ENCODE results near the gene KCNN4.

Gene KCNN4

GRCh38 chr19:43719378-43719868 is 61.4 kb downstream of the KCNN4 start:
- ChIA-PET CTCF (interaction anchor here (0.6 kb wide), 1 partner anchor 818 kb away, joined by 3 read pairs; no protein-coding TSS in a partner anchor), POLR2A (ENCODE audit: low non-redundant PET) (no interaction called here)
- no peak overlapping the region for H3K27ac ChIP-seq
- no peak for TF ChIP-seq CTCF (conservative IDR thresholded peaks at IDR 0.05; ENCODE audit: low read depth)
- DNase-seq (ENCODE audit: low spot score): no peak

GRCh38 chr19:43718627-43719377 is 62.0 kb downstream of the KCNN4 start:
- H3K27ac ChIP-seq: no peak overlapping the region
- CTCF ChIA-PET: no interaction called here
- DNase-seq (ENCODE audit: low spot score): no peak
- POLR2A ChIA-PET (ENCODE audit: low non-redundant PET): no interaction called here
- TF ChIP-seq CTCF (conservative IDR thresholded peaks at IDR 0.05; ENCODE audit: low read depth): no peak

All from RWPE1 (cell line).